ENCODE results near the gene FAM204A.

FAM204A gene

GRCh38 chr10:118341791-118342637, at the start of gene FAM204A:
Gene FAM204A, minus strand, starts transcription at chr10:118342324. Its CDS starts 5,909 bp downstream, at chr10:118336415.
- POLR2A ChIA-PET: no interaction called here

DNA sequence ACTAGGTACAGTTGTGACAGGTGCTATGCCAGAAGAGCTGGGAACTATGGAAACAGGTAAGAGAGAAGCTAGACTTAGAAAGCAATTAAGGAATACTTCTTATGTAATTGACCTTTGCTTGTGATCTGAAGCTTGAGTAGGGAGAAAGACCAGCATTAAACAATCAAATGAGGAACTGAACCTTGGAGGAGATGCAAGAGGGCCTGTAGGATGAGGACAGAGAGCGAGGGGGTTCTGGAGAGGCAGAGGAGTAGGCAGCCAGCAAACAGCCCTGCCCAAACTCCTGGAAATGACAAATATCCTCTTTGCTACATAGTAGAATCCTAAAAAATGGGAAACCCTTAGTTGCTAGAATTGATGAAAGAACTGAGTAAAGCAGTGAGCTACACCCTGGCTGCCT, 41.6 kb upstream of the FAM204A start:
- no peak for DNase-seq (ENCODE audit: extremely low spot score)
- ChIA-PET POLR2A (no interaction called here), CTCF (interaction anchor here (1.0 to 1.2 kb wide), 2 partner anchors 9 to 27 kb away, joined by 3 to 4 read pairs; no protein-coding TSS in a partner anchor)
- TF ChIP-seq, protein P1, sequence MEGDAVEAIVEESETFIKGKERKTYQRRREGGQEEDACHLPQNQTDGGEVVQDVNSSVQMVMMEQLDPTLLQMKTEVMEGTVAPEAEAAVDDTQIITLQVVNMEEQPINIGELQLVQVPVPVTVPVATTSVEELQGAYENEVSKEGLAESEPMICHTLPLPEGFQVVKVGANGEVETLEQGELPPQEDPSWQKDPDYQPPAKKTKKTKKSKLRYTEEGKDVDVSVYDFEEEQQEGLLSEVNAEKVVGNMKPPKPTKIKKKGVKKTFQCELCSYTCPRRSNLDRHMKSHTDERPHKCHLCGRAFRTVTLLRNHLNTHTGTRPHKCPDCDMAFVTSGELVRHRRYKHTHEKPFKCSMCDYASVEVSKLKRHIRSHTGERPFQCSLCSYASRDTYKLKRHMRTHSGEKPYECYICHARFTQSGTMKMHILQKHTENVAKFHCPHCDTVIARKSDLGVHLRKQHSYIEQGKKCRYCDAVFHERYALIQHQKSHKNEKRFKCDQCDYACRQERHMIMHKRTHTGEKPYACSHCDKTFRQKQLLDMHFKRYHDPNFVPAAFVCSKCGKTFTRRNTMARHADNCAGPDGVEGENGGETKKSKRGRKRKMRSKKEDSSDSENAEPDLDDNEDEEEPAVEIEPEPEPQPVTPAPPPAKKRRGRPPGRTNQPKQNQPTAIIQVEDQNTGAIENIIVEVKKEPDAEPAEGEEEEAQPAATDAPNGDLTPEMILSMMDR (IDR thresholded peaks at IDR 0.05; ENCODE audit: control extremely low read depth, extremely low read depth, low read depth, missing control alignments): no peak

More at GRCh38 chr10:118341791-118342637, at the start of gene FAM204A:
- CTCF ChIA-PET: no interaction called here
- TF ChIP-seq, protein P1 (IDR thresholded peaks at IDR 0.05; ENCODE audit: control extremely low read depth, extremely low read depth, low read depth, missing control alignments): no peak
- DNase-seq (ENCODE audit: extremely low spot score): peak; percentile 98

- ChIA-PET POLR2A (no interaction called here), CTCF (interaction anchor here (1.2 kb wide), 1 partner anchor 10 kb away, joined by 4 read pairs; no protein-coding TSS in a partner anchor)
Measured at GRCh38 chr10:118383063-118383689, 41.1 kb upstream of the FAM204A start.

DNA sequence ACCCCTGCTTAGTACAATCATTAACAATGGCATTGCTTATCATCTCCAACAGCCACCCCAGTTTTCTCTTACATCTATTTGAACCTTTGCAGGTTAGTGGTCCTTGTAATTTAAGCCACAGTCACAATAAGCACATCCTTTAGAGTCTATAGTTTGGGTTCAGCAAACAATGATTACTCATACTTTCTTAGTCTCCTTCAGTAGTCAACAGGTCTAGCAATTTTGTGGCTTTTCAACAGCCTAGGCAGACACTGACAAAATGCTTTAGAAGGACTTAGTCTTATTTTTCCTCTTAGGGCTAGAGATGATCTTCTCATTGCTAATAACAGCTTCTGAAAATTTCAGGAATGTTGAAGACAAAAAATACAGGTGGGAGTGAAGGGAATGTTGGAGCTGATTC, 32.3 kb upstream of the FAM204A start:
- TF ChIP-seq, protein P1 (IDR thresholded peaks at IDR 0.05; ENCODE audit: control extremely low read depth, extremely low read depth, low read depth, missing control alignments): no peak
- ChIA-PET CTCF (interaction anchor here (1.5 kb wide), 1 partner anchor 10 kb away, joined by 5 read pairs; no protein-coding TSS in a partner anchor), POLR2A (no interaction called here)
- DNase-seq (ENCODE audit: extremely low spot score): no peak

More at GRCh38 chr10:118383063-118383689, 41.1 kb upstream of the FAM204A start:
- TF ChIP-seq, protein P1 (IDR thresholded peaks at IDR 0.05; ENCODE audit: control extremely low read depth, extremely low read depth, low read depth, missing control alignments): no peak
- DNase-seq (ENCODE audit: extremely low spot score): no peak

DNA sequence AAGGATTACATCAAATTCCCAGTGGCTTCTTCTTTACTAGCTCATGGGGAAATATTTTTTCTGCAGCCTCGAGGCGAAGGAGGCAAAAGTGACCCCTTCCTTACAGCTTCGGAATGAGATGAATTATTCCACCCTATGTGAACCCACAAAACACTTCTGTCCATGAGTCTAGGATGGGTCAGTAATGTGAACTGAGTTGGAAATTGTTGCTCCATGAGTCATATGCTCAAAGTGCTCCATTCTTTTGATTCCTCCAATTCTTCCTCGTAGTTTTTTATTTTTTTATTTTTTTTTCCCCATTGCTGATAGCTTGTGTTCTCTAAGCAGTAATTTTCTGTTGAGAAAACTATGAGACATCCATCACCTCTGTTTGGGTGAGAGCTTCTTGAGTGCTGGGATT, 31.7 kb upstream of the FAM204A start:
- ChIA-PET CTCF (interaction anchor here (0.8 to 1.5 kb wide), 2 partner anchors 9 to 285 kb away, joined by 3 to 5 read pairs; no protein-coding TSS in a partner anchor), POLR2A (no interaction called here)
- no peak for DNase-seq (ENCODE audit: extremely low spot score)
- TF ChIP-seq, protein P1 (IDR thresholded peaks at IDR 0.05; ENCODE audit: control extremely low read depth, extremely low read depth, low read depth, missing control alignments): no peak

- ChIA-PET CTCF (interaction anchor here (1.3 kb wide), 1 partner anchor 12 kb away, joined by 3 read pairs; no protein-coding TSS in a partner anchor), POLR2A (no interaction called here)
- TF ChIP-seq, protein P1 (IDR thresholded peaks at IDR 0.05; ENCODE audit: control extremely low read depth, extremely low read depth, low read depth, missing control alignments): no peak
- DNase-seq (ENCODE audit: extremely low spot score): no peak
Measured at GRCh38 chr10:118370499-118370898, 28.4 kb upstream of the FAM204A start.

Data from GM10248 (cell line).